ENCODE measurements around the gene TIMMDC1. TPM values are rescaled to one million over a fixed set of nuclear protein-coding genes. Genes with fewer than 3 reads are reported as not detected.

Gene TIMMDC1
- total and polyA plus RNA-seq, 7 donors = 98.8 to 311 (median 183) TPM

- Histone ChIP-seq H3K4me1 (peaks cover 36% of the 10 kb centered on the region), H3K27me3 (ENCODE audit: insufficient read depth in 3 of 3, low read length in 2 of 3) (no peaks in the 10 kb centered on the region), H3K4me3 (peak overlapping the region; percentile 97), H3K36me3 (ENCODE audit: insufficient read depth in 1 of 2, low read depth in 1 of 2) (peaks cover 0 to 44% of the 10 kb centered on the region in 2 donors), H3K9me3 (no peaks in the 10 kb centered on the region), H3K27ac (no peak overlapping the region)
- no peak for TF ChIP-seq CTCF (IDR thresholded peaks at IDR 0.05)
- intact Hi-C loops (cut with DNase I) = no loop called here
- ATAC-seq (no peak), DNase-seq (no peak)
- 35 to 41% (median 39%) methylated on average over 2 of the region's 2 CpGs for WGBS, 3 donors
Observed at GRCh38 chr3:119500901-119501300, 2.6 kb downstream of the TIMMDC1 start.

GRCh38 chr3:119506631-119507030, 8.3 kb downstream of the TIMMDC1 start:
- WGBS, 3 donors = 81 to 93% (median 88%) methylated on average over 4 of the region's 4 CpGs
- no peak for TF ChIP-seq CTCF (IDR thresholded peaks at IDR 0.05)
- intact Hi-C loops (cut with DNase I) = no loop called here
- ATAC-seq = no peak
- no peak for DNase-seq
- Histone ChIP-seq H3K4me1 (peaks cover 6% of the 10 kb centered on the region), H3K36me3 (ENCODE audit: insufficient read depth in 1 of 2, low read depth in 1 of 2) (peaks cover 5 to 98% of the 10 kb centered on the region in 2 donors), H3K4me3 (no peak overlapping the region), H3K27ac (no peak overlapping the region), H3K27me3 (ENCODE audit: insufficient read depth in 3 of 3, low read length in 2 of 3) (no peaks in the 10 kb centered on the region), H3K9me3 (no peaks in the 10 kb centered on the region)

- 98% methylated on average over 2 of the region's 2 CpGs for WGBS, 3 donors
- no peaks in the 10 kb centered on the region for H3K4me1 ChIP-seq
- no peak for TF ChIP-seq CTCF (IDR thresholded peaks at IDR 0.05)
- H3K27me3 ChIP-seq (ENCODE audit: insufficient read depth in 3 of 3, low read length in 2 of 3) = no peaks in the 10 kb centered on the region
- DNase-seq (no peak), ATAC-seq (no peak)
- no peak overlapping the region for H3K4me3 ChIP-seq
- no peaks in the 10 kb centered on the region for H3K9me3 ChIP-seq
- intact Hi-C loops (cut with DNase I) = no loop called here
- peaks cover 5 to 98% of the 10 kb centered on the region in 2 donors for H3K36me3 ChIP-seq (ENCODE audit: insufficient read depth in 1 of 2, low read depth in 1 of 2)
- no peak overlapping the region for H3K27ac ChIP-seq
Observed at GRCh38 chr3:119507404-119507803, 9.1 kb downstream of the TIMMDC1 start.

GRCh38 chr3:119508172-119508845, 10.0 kb downstream of the TIMMDC1 start:
- Histone ChIP-seq H3K4me1 (no peaks in the 10 kb centered on the region), H3K36me3 (ENCODE audit: insufficient read depth in 1 of 2, low read depth in 1 of 2) (peaks cover 5 to 98% of the 10 kb centered on the region in 2 donors), H3K4me3 (no peak overlapping the region), H3K9me3 (no peaks in the 10 kb centered on the region), H3K27me3 (ENCODE audit: insufficient read depth in 3 of 3, low read length in 2 of 3) (no peaks in the 10 kb centered on the region), H3K27ac (no peak overlapping the region)
- DNase-seq = no peak
- no peak for TF ChIP-seq CTCF (IDR thresholded peaks at IDR 0.05)
- WGBS, 3 donors = 73 to 100% (median 89%) methylated on average over 1 of the region's 1 CpG
- intact Hi-C loops (cut with DNase I) = no loop called here
- no peak for ATAC-seq

GRCh38 chr3:119510690-119511089, 12.3 kb downstream of the TIMMDC1 start:
- no peak for ATAC-seq
- Histone ChIP-seq H3K27ac (no peak overlapping the region), H3K27me3 (ENCODE audit: insufficient read depth in 3 of 3, low read length in 2 of 3) (no peaks in the 10 kb centered on the region), H3K36me3 (ENCODE audit: insufficient read depth in 1 of 2, low read depth in 1 of 2) (peaks cover 5 to 98% of the 10 kb centered on the region in 2 donors), H3K4me3 (no peak overlapping the region), H3K4me1 (no peaks in the 10 kb centered on the region), H3K9me3 (no peaks in the 10 kb centered on the region)
- intact Hi-C loops (cut with DNase I) = no loop called here
- TF ChIP-seq CTCF (IDR thresholded peaks at IDR 0.05) = no peak
- DNase-seq = no peak

All from psoas muscle (tissue), 8 donors.